Measurements from ENCODE around the gene HNRNPLL. TPM values are rescaled to one million over a fixed set of nuclear protein-coding genes. Genes with fewer than 3 reads are reported as not detected.

The HNRNPLL gene
- total RNA-seq, 1 donor from 2014 or later, result 51.1 TPM

GRCh38 chr2:38526195-38526594, 76.5 kb downstream of the HNRNPLL start:
- no peak for DNase-seq

DNA sequence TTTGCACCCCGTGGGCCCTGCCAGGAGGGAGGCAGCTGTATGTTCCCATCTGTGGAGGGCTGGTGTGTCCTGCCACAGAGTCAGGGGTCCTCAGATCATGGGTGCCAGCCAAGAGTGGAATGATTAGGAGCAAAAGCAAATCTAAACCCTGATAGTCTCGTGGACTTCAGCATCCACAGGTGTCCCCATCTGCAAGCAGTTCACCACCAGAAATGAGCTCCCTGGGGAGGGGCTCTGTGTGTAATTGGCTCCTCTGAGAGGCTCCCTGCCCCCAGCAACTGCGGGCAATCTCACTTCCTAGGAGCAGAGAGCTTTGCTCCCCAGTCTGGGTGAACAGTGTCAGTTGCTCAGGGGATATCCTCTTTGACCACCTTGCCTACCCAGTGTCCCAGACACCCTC, 78.1 kb downstream of the HNRNPLL start:
- DNase-seq, result no peak

DNA sequence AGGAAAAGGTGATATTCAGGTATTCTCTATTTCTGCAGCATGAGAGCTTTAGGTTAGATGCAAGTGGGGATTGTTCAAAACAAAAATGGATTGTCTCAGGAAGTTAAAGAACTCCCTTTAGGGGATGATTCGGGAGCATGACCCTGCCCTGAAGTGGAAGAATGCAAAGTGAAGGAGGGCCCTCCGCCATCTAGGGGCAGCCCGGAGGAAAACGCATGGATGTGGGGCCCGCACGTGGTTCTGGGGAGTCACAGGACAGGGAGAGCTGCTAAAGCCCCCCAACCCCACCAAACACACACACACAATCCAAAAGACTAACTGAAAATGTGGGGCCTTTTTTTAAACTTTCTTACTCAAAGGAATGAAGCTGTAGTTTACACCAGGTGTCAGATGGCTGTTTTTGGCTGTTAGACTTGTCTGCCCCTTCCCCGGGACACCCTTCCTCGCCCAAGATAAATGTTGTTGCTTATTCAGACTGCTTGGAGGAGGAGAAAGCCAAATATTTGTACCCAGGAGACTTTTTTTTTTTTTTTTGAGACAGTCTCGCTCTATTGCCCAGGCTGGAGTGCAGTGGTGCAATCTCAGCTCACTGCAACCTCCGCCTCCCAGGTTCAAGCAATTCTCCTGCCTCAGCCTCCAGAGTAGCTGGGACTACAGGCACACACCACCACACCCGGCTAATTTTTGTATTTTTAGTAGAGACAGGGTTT, 78.8 kb downstream of the HNRNPLL start:
- no peak for DNase-seq

GRCh38 chr2:38522754-38523349, 79.9 kb downstream of the HNRNPLL start:
- DNase-seq, result no peak

DNA sequence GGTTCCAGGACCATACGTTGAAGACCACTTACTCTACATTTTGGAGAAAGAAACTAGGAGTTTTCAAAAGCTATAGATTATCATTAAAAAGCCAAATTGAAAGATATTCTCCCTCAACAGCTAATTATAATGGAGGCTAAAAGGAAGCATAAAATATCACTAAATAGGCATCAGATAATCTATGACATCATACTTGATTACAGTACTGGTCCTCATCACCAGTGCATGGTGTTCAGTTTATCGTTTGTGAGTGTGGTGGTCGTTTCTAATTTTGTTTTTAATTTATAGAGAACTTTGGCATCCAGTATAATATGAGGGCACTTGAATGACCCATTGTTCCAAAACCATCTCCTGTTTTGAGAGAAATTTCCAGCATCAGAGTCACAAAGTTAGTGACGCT, 80.9 kb downstream of the HNRNPLL start:
- DNase-seq, result no peak

GRCh38 chr2:38517284-38517683, 85.4 kb downstream of the HNRNPLL start:
- DNase-seq, result no peak

DNA sequence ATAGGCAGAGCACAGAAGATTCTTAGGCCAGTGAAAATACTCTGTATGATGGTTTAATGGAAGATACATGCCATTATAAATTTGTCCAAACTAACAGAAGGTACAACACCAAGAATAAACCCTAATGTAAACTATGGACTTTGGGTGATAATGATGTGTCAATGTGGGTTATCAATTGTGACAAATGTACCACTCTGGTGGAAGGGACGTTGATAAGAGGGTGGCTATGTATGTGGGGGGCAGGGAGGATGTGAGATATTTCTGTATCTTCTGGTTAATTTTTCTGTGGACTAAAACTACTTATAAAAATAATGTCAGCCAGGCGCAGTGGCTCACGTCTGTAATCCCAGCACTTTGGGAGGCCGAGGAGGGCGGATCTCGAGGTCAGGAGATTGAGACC, 86.2 kb downstream of the HNRNPLL start:
- DNase-seq, result no peak

DNA sequence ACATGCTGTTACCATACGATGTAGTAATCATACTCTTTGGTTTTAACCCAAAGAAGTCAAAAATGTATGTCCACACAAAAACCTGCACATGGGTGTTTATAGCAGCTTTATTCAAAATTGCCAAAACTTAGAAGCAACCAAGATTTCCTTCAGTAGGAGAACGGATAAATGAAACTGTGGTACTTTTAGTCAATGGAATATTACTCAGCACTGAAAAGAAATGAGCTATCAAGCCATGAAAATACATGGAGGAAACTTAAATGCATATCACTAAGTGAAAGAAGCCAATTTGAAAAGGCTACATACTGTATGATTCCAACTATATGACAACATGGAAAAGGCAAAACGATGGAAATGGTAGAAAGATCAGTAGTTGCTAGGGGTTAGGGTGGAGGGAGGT, 86.6 kb downstream of the HNRNPLL start:
- no peak for DNase-seq

- DNase-seq, result no peak
These were observed 87.3 kb downstream of the HNRNPLL start for GRCh38 chr2:38515155-38516074.

DNA sequence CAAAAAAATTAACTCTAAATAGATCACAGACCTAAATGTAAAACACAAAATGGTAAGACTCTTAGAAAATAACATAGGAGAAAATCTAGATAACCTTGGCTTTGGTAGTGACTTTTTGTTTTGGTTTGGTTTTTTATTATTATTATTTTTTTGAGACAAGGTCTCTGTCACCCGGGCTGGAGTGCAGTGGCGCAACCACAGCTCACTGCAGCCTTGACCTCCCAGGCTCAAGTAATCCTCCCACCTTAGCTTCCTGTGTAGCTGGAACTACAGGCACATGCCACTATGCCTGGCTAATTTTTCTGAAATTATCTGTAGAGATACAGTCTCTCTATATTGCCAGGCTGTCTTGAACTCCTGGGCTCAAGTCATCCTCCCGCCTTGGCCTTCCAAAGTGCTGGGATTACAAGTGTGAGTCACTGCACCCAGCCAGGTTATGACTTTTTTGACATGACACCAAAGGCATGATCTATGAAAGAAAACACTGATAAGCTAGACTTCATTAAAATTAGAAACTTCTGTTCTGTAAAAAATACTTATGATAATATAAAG, 88.0 kb downstream of the HNRNPLL start:
- DNase-seq, result no peak

DNA sequence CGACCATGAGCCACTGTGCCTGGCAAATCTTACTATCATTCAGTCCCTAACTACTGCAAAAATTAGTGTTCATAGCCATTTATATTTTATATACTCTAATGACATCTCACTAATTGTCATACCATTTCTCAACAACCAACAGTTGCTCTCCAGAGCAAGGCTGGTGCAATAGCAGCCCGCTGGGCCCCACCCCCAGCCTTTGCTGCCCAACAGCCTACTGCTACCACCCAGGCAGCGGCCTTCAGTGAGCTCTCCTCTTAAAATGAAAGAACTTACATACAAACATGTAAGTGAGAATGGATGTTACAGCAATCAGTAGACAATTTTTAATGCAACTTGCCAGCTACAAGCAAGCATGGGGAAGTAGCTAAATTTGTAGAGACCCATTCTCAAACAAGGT, 90.5 kb downstream of the HNRNPLL start:
- DNase-seq, result no peak

Other genes starting within 250 kb of the HNRNPLL start
- gene ATL2, start 225.7 kb downstream of the HNRNPLL start, total RNA-seq, result 107 and 129 TPM in 2 replicates
- gene GALM, start 63.2 kb upstream of the HNRNPLL start, total RNA-seq, result 6.3 and 18.2 TPM in 2 replicates
- gene SRSF7, start 148.4 kb upstream of the HNRNPLL start, total RNA-seq, result 145 and 170 TPM in 2 replicates
- gene GEMIN6, start 175.3 kb upstream of the HNRNPLL start, total RNA-seq, result 12.6 and 16.7 TPM in 2 replicates